ELF-1 (cell line): ENCODE measurements around the gene TFG.

Source experiments
- DNase-seq: peaks from one replicate; pipeline ENCODE4 v3.0.0-alpha.2; 2016; ENCODE audit warnings: low read depth, low spot score

Gene TFG

GRCh38 chr3:100706365-100706764 lies 2.9 kb upstream of the TFG start:
- DNase-seq = no peak

- no peak for DNase-seq
Measured at GRCh38 chr3:100708644-100708988, 678 bp upstream of the TFG start.

GRCh38 chr3:100709842-100710260 lies 557 bp downstream of the TFG start:
- DNase-seq = peak; percentile 77

GRCh38 chr3:100710261-100710968 lies 1.1 kb downstream of the TFG start:
- peak; percentile 66 for DNase-seq

DNA sequence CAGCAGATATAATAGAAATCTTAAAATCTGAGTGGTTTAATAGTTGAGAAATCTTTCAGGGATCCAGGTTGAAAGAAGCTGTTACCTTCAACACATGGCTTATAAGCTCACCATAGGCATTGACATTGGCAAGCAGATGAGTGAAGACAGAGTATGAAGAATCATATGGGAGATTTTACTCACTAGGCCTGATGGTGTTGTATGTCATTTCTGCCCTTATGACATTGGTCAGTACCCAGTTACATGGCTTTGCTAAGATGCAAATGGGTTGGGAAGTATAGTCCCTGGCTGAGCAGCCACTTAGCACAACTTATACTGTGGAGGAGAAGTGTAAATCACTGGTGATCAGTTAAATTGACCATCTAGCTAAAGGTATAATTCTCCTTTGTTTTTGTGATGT lies 5.9 kb downstream of the TFG start:
- DNase-seq = no peak

GRCh38 chr3:100717063-100717462 lies 7.8 kb downstream of the TFG start:
- DNase-seq = no peak

- no peak for DNase-seq
Measured at GRCh38 chr3:100717637-100718487, 8.6 kb downstream of the TFG start.

- DNase-seq = peak; percentile 10
Measured at GRCh38 chr3:100719136-100719535, 9.8 kb downstream of the TFG start.

- peak; percentile 68 for DNase-seq
Measured at GRCh38 chr3:100720426-100720825, 11.1 kb downstream of the TFG start.

DNA sequence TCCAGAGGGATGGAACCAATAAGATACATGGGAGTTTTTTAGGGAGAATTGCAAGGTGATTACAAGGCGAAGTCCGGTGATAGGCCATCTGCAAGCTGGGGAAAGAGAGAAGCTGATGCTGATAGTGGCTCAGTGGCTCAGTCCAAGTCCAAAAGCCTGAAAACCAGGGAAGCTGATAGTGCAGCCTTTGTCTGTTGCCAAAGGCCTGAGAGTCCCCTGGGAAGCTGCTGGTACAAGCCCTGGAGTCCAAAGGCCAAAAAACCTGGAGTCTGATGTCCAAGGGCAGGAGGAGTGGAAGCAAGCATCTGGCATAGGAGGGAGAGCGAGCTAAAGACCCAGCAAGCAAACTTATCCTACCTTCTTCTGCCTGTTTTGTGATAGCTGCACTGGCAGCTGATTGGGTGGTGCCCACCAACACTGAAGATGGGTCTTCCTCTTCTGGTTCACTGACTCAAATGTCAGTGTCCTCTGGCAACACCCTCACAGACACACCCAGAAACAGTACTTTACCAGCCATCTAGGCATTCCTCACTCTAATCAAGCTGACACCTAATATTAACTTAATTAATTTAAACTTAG lies 16.7 kb downstream of the TFG start:
- no peak for DNase-seq

DNA sequence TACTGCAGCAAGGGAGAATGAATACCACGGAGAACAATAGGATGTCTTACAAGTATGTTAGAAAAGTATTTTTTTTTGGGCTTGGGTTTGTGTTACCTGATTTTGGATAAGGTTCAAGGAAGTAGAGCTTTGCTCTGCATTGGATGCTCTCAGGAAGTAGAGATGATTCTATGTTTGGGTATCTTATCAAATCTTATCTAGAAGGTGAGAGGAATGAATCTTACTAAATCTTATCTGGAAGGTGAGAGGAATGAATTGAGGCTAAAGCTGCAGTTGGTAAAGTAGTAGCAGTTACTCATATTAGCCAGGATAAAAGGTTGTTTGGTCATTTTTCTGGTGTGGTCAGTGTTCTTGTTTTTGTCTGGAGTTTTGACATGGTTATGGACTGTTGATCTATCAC lies 17.4 kb downstream of the TFG start:
- no peak for DNase-seq

DNA sequence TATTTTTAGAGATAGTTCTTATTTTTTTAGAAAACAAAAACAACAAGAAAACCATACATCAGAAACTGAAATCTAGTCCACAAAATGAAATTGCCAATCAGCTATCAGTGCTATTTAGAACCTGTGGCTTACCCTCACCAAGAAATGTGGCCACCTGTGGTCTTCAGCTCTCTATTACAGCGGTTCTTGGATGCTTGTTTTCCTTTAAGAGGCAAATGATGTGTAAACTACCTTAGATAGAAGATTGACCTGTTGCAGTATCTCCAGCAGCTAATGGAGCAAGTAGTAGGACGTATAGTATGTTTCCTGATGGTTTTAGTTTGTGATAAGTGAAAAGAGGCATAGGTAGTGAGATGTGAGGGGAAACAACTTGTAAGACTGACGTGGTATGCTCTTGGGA lies 21.2 kb downstream of the TFG start:
- DNase-seq = no peak

GRCh38 chr3:100732435-100732834 lies 23.1 kb downstream of the TFG start:
- DNase-seq = no peak

DNA sequence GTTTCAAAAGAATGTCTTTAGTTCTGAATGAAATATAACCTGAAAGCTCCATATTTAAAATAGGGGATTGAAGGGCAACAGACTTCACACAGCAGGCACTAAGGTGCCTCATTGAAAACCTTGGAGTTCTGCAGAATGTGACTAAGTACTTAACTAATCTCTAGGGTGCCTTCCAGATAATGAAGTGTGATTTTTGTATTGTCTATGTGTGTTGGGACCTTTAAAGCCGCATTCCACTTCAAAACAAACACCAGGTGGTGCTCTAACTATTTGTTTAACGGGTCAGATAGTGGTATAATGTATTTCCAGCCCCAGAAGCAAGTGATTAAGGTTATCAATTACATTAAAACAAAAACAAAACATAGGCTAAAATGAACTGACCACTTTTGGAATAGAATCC lies 28.0 kb downstream of the TFG start:
- peak; percentile 43 for DNase-seq

DNA sequence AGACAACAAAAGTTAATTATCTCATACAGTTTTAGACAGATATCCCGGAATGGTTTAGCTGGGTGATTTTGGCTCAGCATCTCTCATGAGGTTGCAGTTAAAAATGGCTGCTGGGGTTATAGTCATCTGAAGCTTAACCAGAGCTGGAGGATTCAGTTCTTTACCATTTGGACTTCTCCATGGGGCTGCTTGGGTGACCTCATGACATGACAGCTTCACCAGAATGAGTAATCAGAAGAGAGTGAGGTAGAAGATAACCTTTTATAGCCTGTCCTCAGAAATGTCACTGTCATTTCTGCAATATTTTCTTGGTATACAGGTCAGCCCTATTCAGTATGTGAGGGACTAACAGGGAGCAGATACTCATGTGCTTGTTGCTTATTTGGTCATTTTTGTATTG lies 30.9 kb downstream of the TFG start:
- no peak for DNase-seq

DNA sequence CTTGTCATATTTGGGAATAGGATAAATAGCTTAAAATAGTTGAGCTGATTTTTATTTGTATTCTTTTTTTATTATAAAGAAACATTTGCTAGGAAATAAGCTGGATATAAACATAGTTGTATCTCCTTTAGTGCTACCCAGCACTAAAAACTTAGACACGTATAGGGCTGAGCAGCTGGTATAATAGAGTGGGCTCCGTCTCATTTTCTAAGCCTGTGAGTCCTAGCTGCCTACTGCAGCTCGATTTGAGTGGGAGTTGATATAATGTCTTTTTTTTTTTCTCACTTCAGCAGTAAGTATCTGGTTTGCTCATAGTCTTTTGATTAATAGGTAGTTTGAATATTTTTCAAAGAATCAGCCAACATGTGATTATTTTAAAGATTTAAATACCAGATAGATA lies 34.2 kb downstream of the TFG start:
- DNase-seq = no peak

DNA sequence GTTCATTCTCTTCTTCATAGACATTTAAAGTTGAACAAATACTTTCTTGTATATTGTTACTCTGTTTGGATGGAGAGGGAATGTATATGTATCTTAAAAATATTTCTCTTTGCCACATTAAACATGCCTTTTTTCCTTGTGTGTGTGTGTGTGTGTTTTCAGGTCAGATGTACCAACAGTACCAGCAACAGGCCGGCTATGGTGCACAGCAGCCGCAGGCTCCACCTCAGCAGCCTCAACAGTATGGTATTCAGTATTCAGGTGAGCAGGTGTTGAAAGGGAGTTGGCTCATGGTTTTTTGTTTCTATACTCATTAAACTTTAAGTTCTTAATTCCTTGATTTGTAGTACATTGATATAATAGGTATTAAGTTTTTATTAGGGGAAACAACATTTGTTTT lies 35.4 kb downstream of the TFG start:
- no peak for DNase-seq

- no peak for DNase-seq
Measured at GRCh38 chr3:100745617-100746016, 36.3 kb downstream of the TFG start.

GRCh38 chr3:100746092-100746491 lies 36.8 kb downstream of the TFG start:
- DNase-seq = no peak

- no peak for DNase-seq
Measured at GRCh38 chr3:100748220-100748619, 38.9 kb downstream of the TFG start.

- no peak for DNase-seq
Measured at GRCh38 chr3:100748967-100749366, 39.7 kb downstream of the TFG start.

GRCh38 chr3:100753846-100754245 lies 44.6 kb downstream of the TFG start:
- DNase-seq = no peak
